ENCODE data around the gene KRTAP3-3.

Gene KRTAP3-3

DNA sequence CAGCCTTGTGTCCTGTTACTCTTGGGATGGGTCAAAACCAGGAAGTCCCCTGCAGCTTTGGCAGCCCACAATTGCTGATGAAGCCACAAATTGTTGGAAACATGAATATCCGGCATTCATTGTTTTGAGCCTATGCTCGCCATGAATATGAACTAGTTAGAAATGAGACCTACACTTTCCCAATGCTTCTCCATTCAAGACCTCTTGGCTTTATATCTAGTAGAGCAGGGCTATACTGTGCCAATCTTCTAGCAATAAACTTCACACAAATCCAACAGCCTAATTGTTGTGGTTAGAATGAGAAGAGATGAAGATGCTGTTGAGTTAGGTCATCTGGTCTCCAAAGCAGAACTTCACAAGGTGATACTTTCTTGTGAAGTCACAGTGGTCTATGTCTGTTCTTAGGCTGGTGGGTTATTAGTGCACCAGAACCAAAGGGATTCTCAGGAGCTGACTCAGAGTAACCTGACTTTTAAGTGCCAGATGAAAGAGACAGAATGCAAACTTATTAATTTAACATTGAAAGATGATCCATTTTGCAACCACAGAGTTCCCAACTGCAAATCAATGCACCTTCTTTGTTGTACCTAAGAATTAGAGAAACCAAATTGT lies 42.8 kb downstream of the KRTAP3-3 start:
- no peak for DNase-seq
- H3K27me3 ChIP-seq (ENCODE audit: insufficient read depth, low read length, poor library complexity), result no peaks in the 10 kb centered on the region
- no peak overlapping the region for H3K9ac ChIP-seq (ENCODE audit: low read length)
- no peaks in the 10 kb centered on the region for H3K79me1 ChIP-seq (ENCODE audit: low read length)
- H3K4me1 ChIP-seq (ENCODE audit: control insufficient read depth, low read depth, low read length), result no peaks in the 10 kb centered on the region
- no peak overlapping the region for H2BK5ac ChIP-seq (ENCODE audit: low read length)
- H3K36me3 ChIP-seq (ENCODE audit: control insufficient read depth, insufficient read depth, low read length), result no peaks in the 10 kb centered on the region
- H3K23ac ChIP-seq (ENCODE audit: low read length), result no peak overlapping the region
- H4K5ac ChIP-seq (ENCODE audit: low read length), result no peak overlapping the region
- no peak overlapping the region for H2BK120ac ChIP-seq (ENCODE audit: low read depth, low read length)
- no peak overlapping the region for H2AK5ac ChIP-seq (ENCODE audit: low read length)
- H3K79me2 ChIP-seq (ENCODE audit: control insufficient read depth, insufficient read depth, low read length), result no peaks in the 10 kb centered on the region
- no peak overlapping the region for H2BK15ac ChIP-seq (replicated peaks; ENCODE audit: low read depth)
- H3K4ac ChIP-seq (ENCODE audit: low read depth, low read length), result no peak overlapping the region
- WGBS (ENCODE audit: extremely low coverage, insufficient coverage, low lambda C conversion rate), result no CpG with 5 or more reads among the region's 2 CpGs
- no peak overlapping the region for H3K4me3 ChIP-seq (ENCODE audit: low read length)
- H3K27ac ChIP-seq (ENCODE audit: low read depth, low read length), result no peak overlapping the region
- H3K18ac ChIP-seq (ENCODE audit: low read length), result no peak overlapping the region
- H4K8ac ChIP-seq (ENCODE audit: low read depth, low read length), result no peak overlapping the region
- H3K4me2 ChIP-seq (ENCODE audit: low read length), result no peak overlapping the region
- H3K56ac ChIP-seq (ENCODE audit: low read length), result no peak overlapping the region

GRCh38 chr17:40950176-40950575 lies 43.8 kb downstream of the KRTAP3-3 start:
- no peak for DNase-seq
- Histone ChIP-seq H2AK5ac (ENCODE audit: low read length) (no peak overlapping the region), H3K23ac (ENCODE audit: low read length) (no peak overlapping the region), H2BK120ac (ENCODE audit: low read depth, low read length) (no peak overlapping the region), H3K18ac (ENCODE audit: low read length) (no peak overlapping the region), H2BK5ac (ENCODE audit: low read length) (no peak overlapping the region), H3K27me3 (ENCODE audit: insufficient read depth, low read length, poor library complexity) (no peaks in the 10 kb centered on the region), H3K4ac (ENCODE audit: low read depth, low read length) (no peak overlapping the region), H4K8ac (ENCODE audit: low read depth, low read length) (no peak overlapping the region), H3K4me1 (ENCODE audit: control insufficient read depth, low read depth, low read length) (no peaks in the 10 kb centered on the region), H3K79me1 (ENCODE audit: low read length) (no peaks in the 10 kb centered on the region), H3K36me3 (ENCODE audit: control insufficient read depth, insufficient read depth, low read length) (no peaks in the 10 kb centered on the region), H3K9ac (ENCODE audit: low read length) (no peak overlapping the region), H3K4me2 (ENCODE audit: low read length) (no peak overlapping the region), H3K27ac (ENCODE audit: low read depth, low read length) (no peak overlapping the region), H2BK15ac (replicated peaks; ENCODE audit: low read depth) (no peak overlapping the region), H3K56ac (ENCODE audit: low read length) (no peak overlapping the region), H3K79me2 (ENCODE audit: control insufficient read depth, insufficient read depth, low read length) (no peaks in the 10 kb centered on the region), H3K4me3 (ENCODE audit: low read length) (no peak overlapping the region), H4K5ac (ENCODE audit: low read length) (no peak overlapping the region)
- WGBS (ENCODE audit: extremely low coverage, insufficient coverage, low lambda C conversion rate), result no CpG with 5 or more reads among the region's 7 CpGs

GRCh38 chr17:40949418-40949817 lies 44.5 kb downstream of the KRTAP3-3 start:
- H3K23ac ChIP-seq (ENCODE audit: low read length), result no peak overlapping the region
- no peak overlapping the region for H3K9ac ChIP-seq (ENCODE audit: low read length)
- H3K4me1 ChIP-seq (ENCODE audit: control insufficient read depth, low read depth, low read length), result no peaks in the 10 kb centered on the region
- H4K8ac ChIP-seq (ENCODE audit: low read depth, low read length), result peak overlapping the region; percentile 65
- H3K36me3 ChIP-seq (ENCODE audit: control insufficient read depth, insufficient read depth, low read length), result no peaks in the 10 kb centered on the region
- no peak overlapping the region for H2BK5ac ChIP-seq (ENCODE audit: low read length)
- H3K4ac ChIP-seq (ENCODE audit: low read depth, low read length), result no peak overlapping the region
- DNase-seq, result no peak
- H2AK5ac ChIP-seq (ENCODE audit: low read length), result no peak overlapping the region
- H3K4me2 ChIP-seq (ENCODE audit: low read length), result no peak overlapping the region
- no peak overlapping the region for H2BK120ac ChIP-seq (ENCODE audit: low read depth, low read length)
- no peak overlapping the region for H3K18ac ChIP-seq (ENCODE audit: low read length)
- H3K79me1 ChIP-seq (ENCODE audit: low read length), result no peaks in the 10 kb centered on the region
- no peaks in the 10 kb centered on the region for H3K79me2 ChIP-seq (ENCODE audit: control insufficient read depth, insufficient read depth, low read length)
- no peaks in the 10 kb centered on the region for H3K27me3 ChIP-seq (ENCODE audit: insufficient read depth, low read length, poor library complexity)
- H3K56ac ChIP-seq (ENCODE audit: low read length), result no peak overlapping the region
- H4K5ac ChIP-seq (ENCODE audit: low read length), result no peak overlapping the region
- no peak overlapping the region for H3K4me3 ChIP-seq (ENCODE audit: low read length)
- no peak overlapping the region for H2BK15ac ChIP-seq (replicated peaks; ENCODE audit: low read depth)
- WGBS (ENCODE audit: extremely low coverage, insufficient coverage, low lambda C conversion rate), result no CpG with 5 or more reads among the region's 10 CpGs
- no peak overlapping the region for H3K27ac ChIP-seq (ENCODE audit: low read depth, low read length)

DNA sequence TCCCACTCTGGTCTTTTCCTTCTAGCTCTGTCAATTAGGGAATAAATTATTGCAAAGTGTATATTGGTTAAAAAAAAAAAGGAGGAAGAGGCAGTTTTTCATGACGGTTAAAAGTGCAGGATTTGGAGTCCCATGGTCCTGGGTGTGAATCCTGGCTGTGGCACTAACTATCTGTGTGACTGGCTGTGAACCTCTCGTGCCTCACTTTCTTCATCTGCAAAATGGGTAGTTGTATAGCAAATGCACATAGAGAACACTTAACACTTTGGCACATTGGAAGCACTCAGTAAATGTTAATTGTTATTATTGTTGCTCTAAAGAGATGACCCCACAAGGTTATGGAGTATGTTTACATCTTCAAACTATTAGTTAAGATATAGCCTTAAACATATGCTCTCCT lies 46.0 kb downstream of the KRTAP3-3 start:
- Histone ChIP-seq H3K27ac (ENCODE audit: low read depth, low read length) (no peak overlapping the region), H3K36me3 (ENCODE audit: control insufficient read depth, insufficient read depth, low read length) (no peaks in the 10 kb centered on the region)
- WGBS (ENCODE audit: extremely low coverage, insufficient coverage, low lambda C conversion rate), result no CpG with 5 or more reads among the region's 2 CpGs

GRCh38 chr17:40945414-40945813 lies 48.5 kb downstream of the KRTAP3-3 start:
- H4K5ac ChIP-seq (ENCODE audit: low read length), result no peak overlapping the region
- H3K79me2 ChIP-seq (ENCODE audit: control insufficient read depth, insufficient read depth, low read length), result no peaks in the 10 kb centered on the region
- H3K4ac ChIP-seq (ENCODE audit: low read depth, low read length), result no peak overlapping the region
- H2BK15ac ChIP-seq (replicated peaks; ENCODE audit: low read depth), result no peak overlapping the region
- H3K18ac ChIP-seq (ENCODE audit: low read length), result no peak overlapping the region
- no peak overlapping the region for H3K56ac ChIP-seq (ENCODE audit: low read length)
- H3K9ac ChIP-seq (ENCODE audit: low read length), result no peak overlapping the region
- no peak overlapping the region for H3K4me3 ChIP-seq (ENCODE audit: low read length)
- H3K79me1 ChIP-seq (ENCODE audit: low read length), result no peaks in the 10 kb centered on the region
- no peaks in the 10 kb centered on the region for H3K27me3 ChIP-seq (ENCODE audit: insufficient read depth, low read length, poor library complexity)
- H2AK5ac ChIP-seq (ENCODE audit: low read length), result no peak overlapping the region
- H4K8ac ChIP-seq (ENCODE audit: low read depth, low read length), result no peak overlapping the region
- H3K23ac ChIP-seq (ENCODE audit: low read length), result no peak overlapping the region
- H3K27ac ChIP-seq (ENCODE audit: low read depth, low read length), result no peak overlapping the region
- no peaks in the 10 kb centered on the region for H3K36me3 ChIP-seq (ENCODE audit: control insufficient read depth, insufficient read depth, low read length)
- no peak for DNase-seq
- no CpG with 5 or more reads among the region's 6 CpGs for WGBS (ENCODE audit: extremely low coverage, insufficient coverage, low lambda C conversion rate)
- no peak overlapping the region for H2BK5ac ChIP-seq (ENCODE audit: low read length)
- no peak overlapping the region for H2BK120ac ChIP-seq (ENCODE audit: low read depth, low read length)
- H3K4me1 ChIP-seq (ENCODE audit: control insufficient read depth, low read depth, low read length), result no peaks in the 10 kb centered on the region
- H3K4me2 ChIP-seq (ENCODE audit: low read length), result no peak overlapping the region

More for the DNA sequence above, 46.0 kb downstream of the KRTAP3-3 start:
- H3K4ac ChIP-seq (ENCODE audit: low read depth, low read length), result no peak overlapping the region
- no peak overlapping the region for H2BK15ac ChIP-seq (replicated peaks; ENCODE audit: low read depth)
- H4K8ac ChIP-seq (ENCODE audit: low read depth, low read length), result no peak overlapping the region
- H3K23ac ChIP-seq (ENCODE audit: low read length), result no peak overlapping the region
- H4K5ac ChIP-seq (ENCODE audit: low read length), result no peak overlapping the region
- H3K4me2 ChIP-seq (ENCODE audit: low read length), result no peak overlapping the region
- H3K18ac ChIP-seq (ENCODE audit: low read length), result no peak overlapping the region
- no peak overlapping the region for H3K4me3 ChIP-seq (ENCODE audit: low read length)
- no peak overlapping the region for H2AK5ac ChIP-seq (ENCODE audit: low read length)
- H3K4me1 ChIP-seq (ENCODE audit: control insufficient read depth, low read depth, low read length), result no peaks in the 10 kb centered on the region
- H3K9ac ChIP-seq (ENCODE audit: low read length), result no peak overlapping the region
- H3K56ac ChIP-seq (ENCODE audit: low read length), result no peak overlapping the region
- H3K79me1 ChIP-seq (ENCODE audit: low read length), result no peaks in the 10 kb centered on the region
- H3K27me3 ChIP-seq (ENCODE audit: insufficient read depth, low read length, poor library complexity), result no peaks in the 10 kb centered on the region
- DNase-seq, result no peak
- H2BK120ac ChIP-seq (ENCODE audit: low read depth, low read length), result no peak overlapping the region
- no peak overlapping the region for H2BK5ac ChIP-seq (ENCODE audit: low read length)
- no peaks in the 10 kb centered on the region for H3K79me2 ChIP-seq (ENCODE audit: control insufficient read depth, insufficient read depth, low read length)

GRCh38 chr17:40944531-40944930 lies 49.4 kb downstream of the KRTAP3-3 start:
- no peaks in the 10 kb centered on the region for H3K4me1 ChIP-seq (ENCODE audit: control insufficient read depth, low read depth, low read length)
- H3K79me1 ChIP-seq (ENCODE audit: low read length), result no peaks in the 10 kb centered on the region
- no peak overlapping the region for H3K4me3 ChIP-seq (ENCODE audit: low read length)
- no peak overlapping the region for H3K9ac ChIP-seq (ENCODE audit: low read length)
- no peaks in the 10 kb centered on the region for H3K79me2 ChIP-seq (ENCODE audit: control insufficient read depth, insufficient read depth, low read length)
- no peak for DNase-seq
- no peak overlapping the region for H3K56ac ChIP-seq (ENCODE audit: low read length)
- no peak overlapping the region for H2BK5ac ChIP-seq (ENCODE audit: low read length)
- H4K8ac ChIP-seq (ENCODE audit: low read depth, low read length), result no peak overlapping the region
- H2BK15ac ChIP-seq (replicated peaks; ENCODE audit: low read depth), result no peak overlapping the region
- no CpG with 5 or more reads among the region's 1 CpG for WGBS (ENCODE audit: extremely low coverage, insufficient coverage, low lambda C conversion rate)
- H3K27ac ChIP-seq (ENCODE audit: low read depth, low read length), result no peak overlapping the region
- H3K4me2 ChIP-seq (ENCODE audit: low read length), result no peak overlapping the region
- no peaks in the 10 kb centered on the region for H3K27me3 ChIP-seq (ENCODE audit: insufficient read depth, low read length, poor library complexity)
- no peak overlapping the region for H2BK120ac ChIP-seq (ENCODE audit: low read depth, low read length)
- no peak overlapping the region for H2AK5ac ChIP-seq (ENCODE audit: low read length)
- H3K23ac ChIP-seq (ENCODE audit: low read length), result no peak overlapping the region
- no peak overlapping the region for H3K4ac ChIP-seq (ENCODE audit: low read depth, low read length)
- H3K36me3 ChIP-seq (ENCODE audit: control insufficient read depth, insufficient read depth, low read length), result no peaks in the 10 kb centered on the region
- no peak overlapping the region for H3K18ac ChIP-seq (ENCODE audit: low read length)
- H4K5ac ChIP-seq (ENCODE audit: low read length), result no peak overlapping the region

Data from mesendoderm (in vitro differentiated cells).